GM12878 (cell line): ENCODE data around the gene KRT4.

Experiments used
- POLR2A ChIP-seq: IDR thresholded peaks from 2 replicates; pipeline ENCODE4 v1.6.1; 2011; ENCODE audit warnings: low read depth, mild to moderate bottlenecking, low read length
- TAF1 ChIP-seq: IDR thresholded peaks from 2 replicates; pipeline ENCODE4 v1.6.1; 2011; ENCODE audit warnings: mild to moderate bottlenecking, low read depth, low read length, borderline replicate concordance
- TF ChIP-seq, protein P1 (sequence below), 3 experiments: IDR thresholded peaks in 2 of 3; conservative IDR thresholded peaks in 1 of 3; 2 replicates each; pipeline ENCODE4 v1.5.1; 2011; ENCODE audit warnings: low read depth in 3 of 3, low read length in 3 of 3, mild to moderate bottlenecking in 3 of 3, control low read depth in 2 of 3, moderate library complexity in 2 of 3, inconsistent platforms in 1 of 3, mixed read lengths in 1 of 3; ENCODE audit not compliant: control insufficient read depth in 2 of 3, insufficient read depth in 1 of 3; ENCODE audit errors: extremely low read depth in 1 of 3
- TF ChIP-seq, protein P2 (sequence below): fragments of 450-650 bp; IDR thresholded peaks from 2 replicates; pipeline ENCODE4 v1.6.1; 2014; ENCODE audit warnings: mild to moderate bottlenecking

DNA sequence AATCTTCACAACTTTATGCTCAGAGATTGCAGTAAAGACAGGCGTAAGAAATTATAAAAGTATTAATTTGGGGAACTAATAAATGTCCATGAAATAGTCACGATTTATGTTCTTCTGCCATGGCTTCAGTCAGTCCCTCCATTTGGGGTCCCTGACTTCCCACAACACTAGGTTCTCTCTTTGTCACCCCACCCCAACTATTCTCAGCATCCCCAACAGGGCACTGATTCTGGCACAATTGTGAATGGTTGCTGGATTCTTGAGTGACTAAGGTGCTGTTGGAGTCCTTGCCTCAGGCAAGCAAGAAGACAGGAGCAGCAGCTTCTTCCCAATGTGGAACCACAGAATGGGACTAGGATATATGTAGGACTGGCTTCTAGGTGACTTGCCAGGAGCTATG is 52.1 kb downstream of the KRT4 start:
- no peak for TF ChIP-seq TAF1
- TF ChIP-seq, protein P1, sequence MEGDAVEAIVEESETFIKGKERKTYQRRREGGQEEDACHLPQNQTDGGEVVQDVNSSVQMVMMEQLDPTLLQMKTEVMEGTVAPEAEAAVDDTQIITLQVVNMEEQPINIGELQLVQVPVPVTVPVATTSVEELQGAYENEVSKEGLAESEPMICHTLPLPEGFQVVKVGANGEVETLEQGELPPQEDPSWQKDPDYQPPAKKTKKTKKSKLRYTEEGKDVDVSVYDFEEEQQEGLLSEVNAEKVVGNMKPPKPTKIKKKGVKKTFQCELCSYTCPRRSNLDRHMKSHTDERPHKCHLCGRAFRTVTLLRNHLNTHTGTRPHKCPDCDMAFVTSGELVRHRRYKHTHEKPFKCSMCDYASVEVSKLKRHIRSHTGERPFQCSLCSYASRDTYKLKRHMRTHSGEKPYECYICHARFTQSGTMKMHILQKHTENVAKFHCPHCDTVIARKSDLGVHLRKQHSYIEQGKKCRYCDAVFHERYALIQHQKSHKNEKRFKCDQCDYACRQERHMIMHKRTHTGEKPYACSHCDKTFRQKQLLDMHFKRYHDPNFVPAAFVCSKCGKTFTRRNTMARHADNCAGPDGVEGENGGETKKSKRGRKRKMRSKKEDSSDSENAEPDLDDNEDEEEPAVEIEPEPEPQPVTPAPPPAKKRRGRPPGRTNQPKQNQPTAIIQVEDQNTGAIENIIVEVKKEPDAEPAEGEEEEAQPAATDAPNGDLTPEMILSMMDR (IDR thresholded peaks at IDR 0.05 in 2 of 3, conservative IDR thresholded peaks at IDR 0.05 in 1 of 3; ENCODE audit: control insufficient read depth in 2 of 3, extremely low read depth in 1 of 3, insufficient read depth in 1 of 3, low read depth in 3 of 3, low read length in 3 of 3), result no peak
- TF ChIP-seq, protein P2, sequence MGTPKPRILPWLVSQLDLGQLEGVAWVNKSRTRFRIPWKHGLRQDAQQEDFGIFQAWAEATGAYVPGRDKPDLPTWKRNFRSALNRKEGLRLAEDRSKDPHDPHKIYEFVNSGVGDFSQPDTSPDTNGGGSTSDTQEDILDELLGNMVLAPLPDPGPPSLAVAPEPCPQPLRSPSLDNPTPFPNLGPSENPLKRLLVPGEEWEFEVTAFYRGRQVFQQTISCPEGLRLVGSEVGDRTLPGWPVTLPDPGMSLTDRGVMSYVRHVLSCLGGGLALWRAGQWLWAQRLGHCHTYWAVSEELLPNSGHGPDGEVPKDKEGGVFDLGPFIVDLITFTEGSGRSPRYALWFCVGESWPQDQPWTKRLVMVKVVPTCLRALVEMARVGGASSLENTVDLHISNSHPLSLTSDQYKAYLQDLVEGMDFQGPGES, result no peak
- TF ChIP-seq POLR2A, result no peak
